Activated CD8-positive, alpha-beta T cell treated with anti-CD3 and anti-CD28 coated beads for 36 hours (primary cell): ENCODE results near the gene MALL. TPM values are rescaled to one million over a fixed set of nuclear protein-coding genes. Genes with fewer than 3 reads are reported as not detected.
"Not testable (repeated sequence)": the region's sequence is repeated elsewhere in the genome, so short reads cannot be mapped to it uniquely, and the experiment has no call there.

Source experiments
- ATAC-seq: fragments of 200-7000 bp; cut with Tn5 transposase; one replicate; pipeline ENCODE4 v1.10.0; 2021; ENCODE audit warnings: mild to moderate bottlenecking, moderate library complexity
- CTCF ChIA-PET: fragments of 350-600 bp; sonication (Branson Sonifier 250); formaldehyde crosslinking; loops from one replicate; lab custom pipeline; 2021; ENCODE audit warnings: antibody characterized with exemption; lab: Charles Lee
- POLR2A ChIA-PET: fragments of 350-600 bp; sonication (Branson Sonifier 250); formaldehyde crosslinking; loops from one replicate; lab custom pipeline; 2021; ENCODE audit warnings: antibody characterized with exemption; lab: Charles Lee
- DNase-seq: peaks from one replicate; pipeline ENCODE4 v3.0.0-alpha.2; 2020
- H3K27ac Mint-ChIP-seq: one replicate; pipeline ENCODE4 v1.8.0; 2021; ENCODE audit warnings: mild to moderate bottlenecking, mixed read lengths
- H3K27me3 Mint-ChIP-seq: one replicate; pipeline ENCODE4 v1.8.0; 2021; ENCODE audit warnings: mixed read lengths
- H3K36me3 Mint-ChIP-seq: one replicate; pipeline ENCODE4 v1.8.0; 2021; ENCODE audit warnings: low read depth, mixed read lengths
- H3K4me1 Mint-ChIP-seq: one replicate; pipeline ENCODE4 v1.8.0; 2021; ENCODE audit warnings: low read depth, mixed read lengths
- H3K4me3 Mint-ChIP-seq: one replicate; pipeline ENCODE4 v1.8.0; 2021; ENCODE audit warnings: mild to moderate bottlenecking, moderate library complexity, mixed read lengths
- H3K9me3 Mint-ChIP-seq: one replicate; pipeline ENCODE4 v1.8.0; 2021; ENCODE audit warnings: mixed read lengths
- intact Hi-C: fragments of 100-400 bp; cut with micrococcal nuclease; formaldehyde crosslinking; loops from one replicate; pipeline ENCODE4 v1.10.0; 2022
- total RNA-seq, 2 experiments: library from RNA; stranded (reverse); gene quantifications; one replicate each; pipeline ENCODE4 v1.2.3, GENCODE V29; 2021

MALL gene
- total RNA-seq, 2 experiments from 2014 or later = not detected

- H3K36me3 Mint-ChIP-seq, H3K4me3 Mint-ChIP-seq, CTCF ChIA-PET, ATAC-seq, intact Hi-C loops, H3K27ac Mint-ChIP-seq, DNase-seq, H3K9me3 Mint-ChIP-seq, H3K27me3 Mint-ChIP-seq, H3K4me1 Mint-ChIP-seq, POLR2A ChIA-PET: not testable (repeated sequence)
These were observed 47.5 kb downstream of the MALL start for GRCh38 chr2:110068153-110068552.

- ATAC-seq, intact Hi-C loops, H3K4me3 Mint-ChIP-seq, H3K36me3 Mint-ChIP-seq, CTCF ChIA-PET, H3K27ac Mint-ChIP-seq, H3K4me1 Mint-ChIP-seq, H3K9me3 Mint-ChIP-seq, H3K27me3 Mint-ChIP-seq, DNase-seq, POLR2A ChIA-PET: not testable (repeated sequence)
These were observed 53.3 kb downstream of the MALL start for GRCh38 chr2:110062332-110062731.

- H3K36me3 Mint-ChIP-seq, intact Hi-C loops, H3K9me3 Mint-ChIP-seq, H3K27ac Mint-ChIP-seq, ATAC-seq, POLR2A ChIA-PET, H3K4me1 Mint-ChIP-seq, H3K27me3 Mint-ChIP-seq, DNase-seq, H3K4me3 Mint-ChIP-seq, CTCF ChIA-PET: not testable (repeated sequence)
These were observed 55.1 kb downstream of the MALL start for GRCh38 chr2:110060550-110060949.

- POLR2A ChIA-PET, DNase-seq, H3K27ac Mint-ChIP-seq, intact Hi-C loops, CTCF ChIA-PET, H3K27me3 Mint-ChIP-seq, ATAC-seq, H3K4me3 Mint-ChIP-seq, H3K4me1 Mint-ChIP-seq, H3K36me3 Mint-ChIP-seq, H3K9me3 Mint-ChIP-seq: not testable (repeated sequence)
These were observed 55.8 kb downstream of the MALL start for GRCh38 chr2:110059694-110060358.

- H3K4me1 Mint-ChIP-seq, ATAC-seq, H3K36me3 Mint-ChIP-seq, H3K27ac Mint-ChIP-seq, H3K4me3 Mint-ChIP-seq, CTCF ChIA-PET, H3K27me3 Mint-ChIP-seq, POLR2A ChIA-PET, H3K9me3 Mint-ChIP-seq, DNase-seq, intact Hi-C loops: not testable (repeated sequence)
These were observed 56.5 kb downstream of the MALL start for GRCh38 chr2:110059009-110059693.

GRCh38 chr2:110058034-110058433 lies 57.6 kb downstream of the MALL start:
- H3K27ac Mint-ChIP-seq, DNase-seq, H3K9me3 Mint-ChIP-seq, H3K27me3 Mint-ChIP-seq, intact Hi-C loops, H3K4me1 Mint-ChIP-seq, CTCF ChIA-PET, ATAC-seq, H3K4me3 Mint-ChIP-seq, POLR2A ChIA-PET, H3K36me3 Mint-ChIP-seq: not testable (repeated sequence)

- H3K4me3 Mint-ChIP-seq, H3K4me1 Mint-ChIP-seq, H3K27me3 Mint-ChIP-seq, H3K27ac Mint-ChIP-seq, DNase-seq, POLR2A ChIA-PET, H3K9me3 Mint-ChIP-seq, ATAC-seq, H3K36me3 Mint-ChIP-seq, CTCF ChIA-PET, intact Hi-C loops: not testable (repeated sequence)
These were observed 59.7 kb downstream of the MALL start for GRCh38 chr2:110055819-110056408.

GRCh38 chr2:110054521-110055407 lies 60.9 kb downstream of the MALL start:
- ATAC-seq, intact Hi-C loops, CTCF ChIA-PET, H3K27me3 Mint-ChIP-seq, H3K36me3 Mint-ChIP-seq, H3K27ac Mint-ChIP-seq, H3K4me1 Mint-ChIP-seq, H3K9me3 Mint-ChIP-seq, DNase-seq, H3K4me3 Mint-ChIP-seq, POLR2A ChIA-PET: not testable (repeated sequence)

GRCh38 chr2:110053688-110054087 lies 61.9 kb downstream of the MALL start:
- H3K4me3 Mint-ChIP-seq, H3K9me3 Mint-ChIP-seq, H3K36me3 Mint-ChIP-seq, H3K27me3 Mint-ChIP-seq, H3K27ac Mint-ChIP-seq, CTCF ChIA-PET, POLR2A ChIA-PET, DNase-seq, H3K4me1 Mint-ChIP-seq, intact Hi-C loops: not testable (repeated sequence)
- ATAC-seq = peak; percentile 67

- H3K4me3 Mint-ChIP-seq, H3K27me3 Mint-ChIP-seq, POLR2A ChIA-PET, DNase-seq, H3K9me3 Mint-ChIP-seq, ATAC-seq, H3K36me3 Mint-ChIP-seq, H3K27ac Mint-ChIP-seq, H3K4me1 Mint-ChIP-seq, CTCF ChIA-PET, intact Hi-C loops: not testable (repeated sequence)
These were observed 63.5 kb downstream of the MALL start for GRCh38 chr2:110052166-110052565.

- DNase-seq, H3K9me3 Mint-ChIP-seq, H3K27ac Mint-ChIP-seq, POLR2A ChIA-PET, H3K4me3 Mint-ChIP-seq, ATAC-seq, intact Hi-C loops, H3K4me1 Mint-ChIP-seq, H3K36me3 Mint-ChIP-seq, CTCF ChIA-PET, H3K27me3 Mint-ChIP-seq: not testable (repeated sequence)
These were observed 65.4 kb downstream of the MALL start for GRCh38 chr2:110050222-110050621.
